ENCODE results near the gene BCAR1.

DNA sequence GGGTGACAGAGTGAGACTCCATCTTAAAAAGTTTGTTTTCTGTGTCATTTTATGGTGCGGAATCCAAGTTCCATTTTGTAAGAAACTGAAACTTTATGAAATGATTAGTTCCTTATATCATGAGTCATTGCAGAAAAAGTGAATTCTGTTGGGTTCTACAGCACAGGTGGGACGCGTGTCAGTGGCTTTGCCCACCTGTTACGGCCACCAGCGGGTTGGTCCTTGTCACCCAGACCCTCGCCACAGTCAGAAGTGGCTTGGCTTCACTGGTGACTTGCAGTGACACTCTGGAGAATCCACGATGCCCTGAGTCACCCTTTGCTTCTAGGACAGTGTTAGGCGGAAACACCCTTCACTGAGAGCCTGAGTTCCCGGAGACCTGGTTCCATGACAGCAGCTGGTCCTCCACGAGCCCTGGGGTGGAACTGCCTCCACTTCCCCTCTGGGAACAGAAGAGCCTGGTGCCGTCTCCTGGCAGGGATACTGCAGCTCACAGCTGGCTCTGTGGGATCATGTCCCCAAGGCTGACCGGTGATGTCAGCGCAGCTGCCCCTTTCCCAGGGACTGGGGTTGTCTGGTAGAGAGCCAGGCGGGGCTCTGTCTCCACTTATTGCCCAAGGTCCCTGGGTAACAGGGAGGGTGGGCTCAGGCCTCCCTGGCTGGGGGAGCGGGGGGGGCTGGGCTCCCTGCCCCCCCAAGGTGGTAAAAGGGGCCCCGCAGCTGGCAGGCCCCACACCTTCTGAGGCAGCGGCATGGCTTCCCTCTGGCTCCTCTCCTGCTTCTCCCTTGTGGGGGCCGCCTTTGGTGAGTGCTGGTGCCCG is 33.0 kb downstream of the BCAR1 start, which contains the start of gene CTRB1:
- TF ChIP-seq TAF1 (IDR thresholded peaks at IDR 0.05; ENCODE audit: borderline replicate concordance, insufficient read depth, low read length) (no peak), FOXP2 (optimal IDR thresholded peaks at IDR 0.05; ENCODE audit: borderline replicate concordance, extremely low read depth, extremely low read length, insufficient read depth) (no peak), REST (IDR thresholded peaks at IDR 0.05; ENCODE audit: insufficient read depth in 1 of 2, low read depth in 2 of 2, low read length in 2 of 2) (no peak), POLR2AphosphoS5 (IDR thresholded peaks at IDR 0.05; ENCODE audit: low read depth, low read length) (no peak)
